Measurements from ENCODE around the gene CA5B. TPM values are rescaled to one million over a fixed set of nuclear protein-coding genes. Genes with fewer than 3 reads are reported as not detected.

Gene CA5B
- polyA plus RNA-seq, 1 donor from 2014 or later = 10.3 TPM

- Histone ChIP-seq H2AFZ (ENCODE audit: low read depth, low read length) (no peak overlapping the region), H3K9me2 (ENCODE audit: insufficient read depth, low read length) (no peaks in the 10 kb centered on the region), H4K20me1 (ENCODE audit: insufficient read depth) (no peaks in the 10 kb centered on the region), H3K9ac (ENCODE audit: low read length) (no peak overlapping the region), H3K36me3 (ENCODE audit: insufficient read depth, low read length) (no peaks in the 10 kb centered on the region), H3K4me3 (ENCODE audit: low read length) (no peak overlapping the region), H3K27me3 (ENCODE audit: insufficient read depth, low read depth, low read length) (no peaks in the 10 kb centered on the region), H3K9me3 (ENCODE audit: low read length) (no peaks in the 10 kb centered on the region), H3F3A (ENCODE audit: insufficient read depth, low read length, poor library complexity, severe bottlenecking) (no peaks in the 10 kb centered on the region), H3K27ac (ENCODE audit: low read length) (no peak overlapping the region), H3K4me2 (ENCODE audit: low read length) (no peak overlapping the region), H3K79me2 (replicated peaks; ENCODE audit: insufficient read depth, low read length) (no peaks in the 10 kb centered on the region)
- no peak for TF ChIP-seq SMC3 (conservative IDR thresholded peaks at IDR 0.05; ENCODE audit: poor library complexity)
- no peak for TF ChIP-seq CTCF (IDR thresholded peaks at IDR 0.05; ENCODE audit: poor library complexity, severe bottlenecking)
- TF ChIP-seq EZH2 (IDR thresholded peaks at IDR 0.05; ENCODE audit: borderline replicate concordance, insufficient read depth, low read length, poor library complexity, severe bottlenecking) = no peak
- no peak for TF ChIP-seq EP300 (conservative IDR thresholded peaks at IDR 0.05; ENCODE audit: poor library complexity, severe bottlenecking)
- TF ChIP-seq REST (IDR thresholded peaks at IDR 0.05; ENCODE audit: borderline replicate concordance) = no peak
- no peak for TF ChIP-seq POLR2AphosphoS5 (IDR thresholded peaks at IDR 0.05)
- no peak for TF ChIP-seq TAF1 (IDR thresholded peaks at IDR 0.05; ENCODE audit: low read depth)
Observed at GRCh38 chrX:15737190-15737958, 696 bp upstream of the CA5B start.

GRCh38 chrX:15739886-15740285, 1.8 kb downstream of the CA5B start:
- Histone ChIP-seq H3K79me2 (replicated peaks; ENCODE audit: insufficient read depth, low read length) (no peaks in the 10 kb centered on the region), H3K9me3 (ENCODE audit: low read length) (no peaks in the 10 kb centered on the region), H2AFZ (ENCODE audit: low read depth, low read length) (no peak overlapping the region), H3K36me3 (ENCODE audit: insufficient read depth, low read length) (no peaks in the 10 kb centered on the region), H3K4me3 (ENCODE audit: low read length) (no peak overlapping the region), H3F3A (ENCODE audit: insufficient read depth, low read length, poor library complexity, severe bottlenecking) (no peaks in the 10 kb centered on the region), H3K9ac (ENCODE audit: low read length) (no peak overlapping the region), H3K9me2 (ENCODE audit: insufficient read depth, low read length) (no peaks in the 10 kb centered on the region), H3K27me3 (ENCODE audit: insufficient read depth, low read depth, low read length) (no peaks in the 10 kb centered on the region), H3K27ac (ENCODE audit: low read length) (no peak overlapping the region), H3K4me2 (ENCODE audit: low read length) (no peak overlapping the region), H4K20me1 (ENCODE audit: insufficient read depth) (no peaks in the 10 kb centered on the region)
- TF ChIP-seq EP300 (conservative IDR thresholded peaks at IDR 0.05; ENCODE audit: poor library complexity, severe bottlenecking) (no peak), TAF1 (IDR thresholded peaks at IDR 0.05; ENCODE audit: low read depth) (no peak), RAD21 (conservative IDR thresholded peaks at IDR 0.05) (no peak), SMC3 (conservative IDR thresholded peaks at IDR 0.05; ENCODE audit: poor library complexity) (no peak), REST (IDR thresholded peaks at IDR 0.05; ENCODE audit: borderline replicate concordance) (no peak), POLR2AphosphoS5 (IDR thresholded peaks at IDR 0.05) (no peak), EZH2 (IDR thresholded peaks at IDR 0.05; ENCODE audit: borderline replicate concordance, insufficient read depth, low read length, poor library complexity, severe bottlenecking) (no peak)
